T-helper 1 cell treated with Interleukin-12 subunit alpha and Interleukin-12 subunit beta and Interleukin-4 antibody, amounts not matched to agents 30 μg/mL and 1 μg/mL, for 36 hours (primary cell): ENCODE data around the gene SIK2.

ENCODE experiments used
- H3K27ac Mint-ChIP-seq: one replicate; pipeline ENCODE4 v1.8.0; 2021; ENCODE audit warnings: mild to moderate bottlenecking, mixed read lengths
- H3K27me3 Mint-ChIP-seq: one replicate; pipeline ENCODE4 v1.8.0; 2021; ENCODE audit warnings: low read depth, mixed read lengths
- H3K36me3 Mint-ChIP-seq: one replicate; pipeline ENCODE4 v1.8.0; 2021; ENCODE audit warnings: low read depth, mixed read lengths
- H3K4me1 Mint-ChIP-seq: one replicate; pipeline ENCODE4 v1.8.0; 2021; ENCODE audit warnings: low read depth, mixed read lengths
- H3K4me3 Mint-ChIP-seq: one replicate; pipeline ENCODE4 v1.8.0; 2021; ENCODE audit warnings: mild to moderate bottlenecking, moderate library complexity, mixed read lengths
- H3K9me3 Mint-ChIP-seq: one replicate; pipeline ENCODE4 v1.8.0; 2021; ENCODE audit warnings: mixed read lengths

The SIK2 gene

GRCh38 chr11:111624608-111625007 is 22.4 kb downstream of the SIK2 start:
- Mint-ChIP-seq H3K4me1 (no peaks in the 10 kb centered on the region), H3K4me3 (no peak overlapping the region), H3K9me3 (peaks cover 9% of the 10 kb centered on the region), H3K36me3 (peaks cover 28% of the 10 kb centered on the region), H3K27me3 (no peaks in the 10 kb centered on the region), H3K27ac (no peak overlapping the region)

- Mint-ChIP-seq H3K36me3 (peaks cover 26% of the 10 kb centered on the region), H3K4me3 (no peak overlapping the region), H3K27me3 (no peaks in the 10 kb centered on the region), H3K9me3 (peaks cover 7% of the 10 kb centered on the region), H3K27ac (no peak overlapping the region), H3K4me1 (no peaks in the 10 kb centered on the region)
These were observed 25.3 kb downstream of the SIK2 start for GRCh38 chr11:111627591-111627990.

- H3K4me3 Mint-ChIP-seq = no peak overlapping the region
- no peak overlapping the region for H3K27ac Mint-ChIP-seq
- H3K36me3 Mint-ChIP-seq = peaks cover 12% of the 10 kb centered on the region
- H3K27me3 Mint-ChIP-seq = no peaks in the 10 kb centered on the region
- no peaks in the 10 kb centered on the region for H3K9me3 Mint-ChIP-seq
- peaks cover 9% of the 10 kb centered on the region for H3K4me1 Mint-ChIP-seq
These were observed 27.2 kb downstream of the SIK2 start for GRCh38 chr11:111629499-111629898.

GRCh38 chr11:111631024-111631665 is 28.9 kb downstream of the SIK2 start:
- no peaks in the 10 kb centered on the region for H3K9me3 Mint-ChIP-seq
- H3K4me1 Mint-ChIP-seq = peaks cover 12% of the 10 kb centered on the region
- H3K36me3 Mint-ChIP-seq = peaks cover 7% of the 10 kb centered on the region
- H3K27me3 Mint-ChIP-seq = no peaks in the 10 kb centered on the region
- no peak overlapping the region for H3K4me3 Mint-ChIP-seq
- H3K27ac Mint-ChIP-seq = no peak overlapping the region

- no peaks in the 10 kb centered on the region for H3K9me3 Mint-ChIP-seq
- H3K4me1 Mint-ChIP-seq = peaks cover 12% of the 10 kb centered on the region
- H3K27me3 Mint-ChIP-seq = no peaks in the 10 kb centered on the region
- H3K36me3 Mint-ChIP-seq = peaks cover 9% of the 10 kb centered on the region
- H3K4me3 Mint-ChIP-seq = no peak overlapping the region
- H3K27ac Mint-ChIP-seq = no peak overlapping the region
These were observed 29.4 kb downstream of the SIK2 start for GRCh38 chr11:111631666-111632039.

- Mint-ChIP-seq H3K36me3 (peaks cover 8% of the 10 kb centered on the region), H3K4me1 (peaks cover 13% of the 10 kb centered on the region), H3K27ac (no peak overlapping the region), H3K27me3 (no peaks in the 10 kb centered on the region), H3K4me3 (no peak overlapping the region), H3K9me3 (no peaks in the 10 kb centered on the region)
These were observed 30.4 kb downstream of the SIK2 start for GRCh38 chr11:111632516-111633220.

- no peak overlapping the region for H3K4me3 Mint-ChIP-seq
- no peaks in the 10 kb centered on the region for H3K9me3 Mint-ChIP-seq
- no peak overlapping the region for H3K27ac Mint-ChIP-seq
- peaks cover 11% of the 10 kb centered on the region for H3K36me3 Mint-ChIP-seq
- H3K4me1 Mint-ChIP-seq = peaks cover 17% of the 10 kb centered on the region
- no peaks in the 10 kb centered on the region for H3K27me3 Mint-ChIP-seq
These were observed 31.0 kb downstream of the SIK2 start for GRCh38 chr11:111633248-111633647.

GRCh38 chr11:111633756-111634362 is 31.6 kb downstream of the SIK2 start:
- no peak overlapping the region for H3K4me3 Mint-ChIP-seq
- peaks cover 10% of the 10 kb centered on the region for H3K36me3 Mint-ChIP-seq
- H3K27ac Mint-ChIP-seq = no peak overlapping the region
- peaks cover 19% of the 10 kb centered on the region for H3K4me1 Mint-ChIP-seq
- H3K27me3 Mint-ChIP-seq = no peaks in the 10 kb centered on the region
- H3K9me3 Mint-ChIP-seq = no peaks in the 10 kb centered on the region

GRCh38 chr11:111634981-111635705 is 32.9 kb downstream of the SIK2 start:
- peaks cover 8% of the 10 kb centered on the region for H3K36me3 Mint-ChIP-seq
- peaks cover 21% of the 10 kb centered on the region for H3K4me1 Mint-ChIP-seq
- no peak overlapping the region for H3K4me3 Mint-ChIP-seq
- H3K27ac Mint-ChIP-seq = no peak overlapping the region
- H3K27me3 Mint-ChIP-seq = no peaks in the 10 kb centered on the region
- no peaks in the 10 kb centered on the region for H3K9me3 Mint-ChIP-seq

GRCh38 chr11:111635706-111636045 is 33.4 kb downstream of the SIK2 start:
- Mint-ChIP-seq H3K36me3 (peaks cover 8% of the 10 kb centered on the region), H3K4me3 (no peak overlapping the region), H3K9me3 (no peaks in the 10 kb centered on the region), H3K27me3 (no peaks in the 10 kb centered on the region), H3K4me1 (peaks cover 21% of the 10 kb centered on the region), H3K27ac (no peak overlapping the region)

- H3K27ac Mint-ChIP-seq = no peak overlapping the region
These were observed 35.6 kb downstream of the SIK2 start for GRCh38 chr11:111637885-111638284.

GRCh38 chr11:111639226-111639925 is 37.1 kb downstream of the SIK2 start:
- no peak overlapping the region for H3K4me3 Mint-ChIP-seq
- H3K27me3 Mint-ChIP-seq = no peaks in the 10 kb centered on the region
- no peak overlapping the region for H3K27ac Mint-ChIP-seq
- no peaks in the 10 kb centered on the region for H3K9me3 Mint-ChIP-seq
- peaks cover 13% of the 10 kb centered on the region for H3K4me1 Mint-ChIP-seq
- H3K36me3 Mint-ChIP-seq = peaks cover 12% of the 10 kb centered on the region

More at GRCh38 chr11:111637885-111638284, 35.6 kb downstream of the SIK2 start:
- Mint-ChIP-seq H3K9me3 (no peaks in the 10 kb centered on the region), H3K27me3 (no peaks in the 10 kb centered on the region), H3K36me3 (peaks cover 12% of the 10 kb centered on the region), H3K4me3 (no peak overlapping the region), H3K4me1 (peaks cover 21% of the 10 kb centered on the region)

- H3K9me3 Mint-ChIP-seq = no peaks in the 10 kb centered on the region
- H3K4me3 Mint-ChIP-seq = no peak overlapping the region
- H3K27ac Mint-ChIP-seq = no peak overlapping the region
- peaks cover 10% of the 10 kb centered on the region for H3K36me3 Mint-ChIP-seq
- H3K4me1 Mint-ChIP-seq = peaks cover 9% of the 10 kb centered on the region
- H3K27me3 Mint-ChIP-seq = no peaks in the 10 kb centered on the region
These were observed 39.2 kb downstream of the SIK2 start for GRCh38 chr11:111641339-111642015.

GRCh38 chr11:111642542-111642941 is 40.3 kb downstream of the SIK2 start:
- H3K27ac Mint-ChIP-seq = no peak overlapping the region
- no peaks in the 10 kb centered on the region for H3K27me3 Mint-ChIP-seq
- H3K9me3 Mint-ChIP-seq = no peaks in the 10 kb centered on the region
- no peak overlapping the region for H3K4me3 Mint-ChIP-seq
- peaks cover 10% of the 10 kb centered on the region for H3K36me3 Mint-ChIP-seq
- H3K4me1 Mint-ChIP-seq = peaks cover 9% of the 10 kb centered on the region
